ENCODE data around the gene RPS27. TPM values are rescaled to one million over a fixed set of nuclear protein-coding genes. Genes with fewer than 3 reads are reported as not detected.
A peak's percentile ranks its signal among the peaks of the same experiment; 100 is the strongest.

The RPS27 gene
- total RNA-seq, 4 donors from 2014 or later = 990 to 4,016 (median 2,721) TPM

DNA sequence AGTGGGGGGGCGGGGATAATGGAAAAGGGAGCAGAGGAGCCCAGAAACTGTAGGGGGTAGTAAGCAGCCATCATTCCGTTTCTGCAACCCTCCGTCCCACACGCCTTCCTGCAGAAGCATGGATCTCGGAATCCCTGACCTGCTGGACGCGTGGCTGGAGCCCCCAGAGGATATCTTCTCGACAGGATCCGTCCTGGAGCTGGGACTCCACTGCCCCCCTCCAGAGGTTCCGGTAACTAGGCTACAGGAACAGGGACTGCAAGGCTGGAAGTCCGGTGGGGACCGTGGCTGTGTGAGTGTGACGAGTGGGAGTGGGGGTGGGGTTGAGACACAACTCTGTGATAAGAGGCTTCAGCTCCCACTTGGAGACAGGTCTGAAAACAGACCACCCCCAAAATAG, 22.2 kb upstream of the RPS27 start:
- H3K36me3 ChIP-seq = peaks cover 0 to 11% of the 10 kb centered on the region in 2 donors
- H3K27ac ChIP-seq = peak overlapping the region in 3 of 4 donors; percentile 86 to 93 (median 92)
- no peak for ATAC-seq
- no peak for TF ChIP-seq CTCF (IDR thresholded peaks at IDR 0.05)
- TF ChIP-seq POLR2A (IDR thresholded peaks at IDR 0.05) = no peak
- TF ChIP-seq EP300 (IDR thresholded peaks at IDR 0.05) = no peak
- TF ChIP-seq POLR2AphosphoS5 (IDR thresholded peaks at IDR 0.05) = no peak
- no peaks in the 10 kb centered on the region for H3K9me3 ChIP-seq
- peaks cover 0 to 43% (median 21%) of the 10 kb centered on the region in 3 donors for H3K4me1 ChIP-seq
- H3K27me3 ChIP-seq = no peaks in the 10 kb centered on the region
- WGBS, 2 donors (ENCODE audit: low coverage in 1 of 2) = 6 to 18% methylated on average over 3 to 8 of the region's 13 CpGs
- H3K4me3 ChIP-seq = peak overlapping the region; percentile 43 to 64

- Histone ChIP-seq H3K27ac (peak overlapping the region in 1 of 4 donors; percentile 92), H3K4me3 (peak overlapping the region in 1 of 2 donors; percentile 64)
Measured at GRCh38 chr1:153968972-153969371, 21.6 kb upstream of the RPS27 start.

GRCh38 chr1:153970346-153970745, 20.2 kb upstream of the RPS27 start:
- Histone ChIP-seq H3K4me3 (no peak overlapping the region), H3K36me3 (peaks cover 0 to 30% of the 10 kb centered on the region in 2 donors), H3K27ac (no peak overlapping the region), H3K4me1 (peaks cover 0 to 31% (median 14%) of the 10 kb centered on the region in 3 donors), H3K27me3 (no peaks in the 10 kb centered on the region), H3K9me3 (no peaks in the 10 kb centered on the region)
- no peak for ATAC-seq
- TF ChIP-seq POLR2AphosphoS5 (IDR thresholded peaks at IDR 0.05) (no peak), CTCF (IDR thresholded peaks at IDR 0.05) (no peak), EP300 (IDR thresholded peaks at IDR 0.05) (no peak), POLR2A (IDR thresholded peaks at IDR 0.05) (no peak)
- 67 to 81% methylated on average over 1 to 2 of the region's 2 CpGs for whole genome bisulfite sequencing, 2 donors (ENCODE audit: low coverage in 1 of 2)

More at GRCh38 chr1:153968972-153969371, 21.6 kb upstream of the RPS27 start:
- peaks cover 0 to 40% (median 21%) of the 10 kb centered on the region in 3 donors for H3K4me1 ChIP-seq
- no peaks in the 10 kb centered on the region for H3K27me3 ChIP-seq
- H3K9me3 ChIP-seq = no peaks in the 10 kb centered on the region
- H3K36me3 ChIP-seq = peaks cover 0 to 16% of the 10 kb centered on the region in 2 donors
- TF ChIP-seq POLR2AphosphoS5 (IDR thresholded peaks at IDR 0.05) = no peak
- no peak for TF ChIP-seq CTCF (IDR thresholded peaks at IDR 0.05)
- TF ChIP-seq EP300 (IDR thresholded peaks at IDR 0.05) = no peak
- no peak for TF ChIP-seq POLR2A (IDR thresholded peaks at IDR 0.05)
- WGBS, 2 donors (ENCODE audit: low coverage in 1 of 2) = 80% methylated on average over 1 of the region's 2 CpGs; no CpG with 5 or more reads in 1 of the 2 donors
- no peak for ATAC-seq

GRCh38 chr1:153973071-153973470, 17.5 kb upstream of the RPS27 start:
- peaks cover 0 to 31% (median 11%) of the 10 kb centered on the region in 3 donors for H3K4me1 ChIP-seq
- H3K27ac ChIP-seq = no peak overlapping the region
- WGBS, 2 donors (ENCODE audit: low coverage in 1 of 2) = 84 to 90% methylated on average over 1 to 3 of the region's 3 CpGs
- no peak for ATAC-seq
- TF ChIP-seq POLR2A (IDR thresholded peaks at IDR 0.05) = no peak
- no peak for TF ChIP-seq POLR2AphosphoS5 (IDR thresholded peaks at IDR 0.05)
- TF ChIP-seq EP300 (IDR thresholded peaks at IDR 0.05) = no peak
- TF ChIP-seq CTCF (IDR thresholded peaks at IDR 0.05) = no peak
- H3K27me3 ChIP-seq = no peaks in the 10 kb centered on the region
- peaks cover 0 to 39% of the 10 kb centered on the region in 2 donors for H3K36me3 ChIP-seq
- no peaks in the 10 kb centered on the region for H3K9me3 ChIP-seq
- H3K4me3 ChIP-seq = no peak overlapping the region

DNA sequence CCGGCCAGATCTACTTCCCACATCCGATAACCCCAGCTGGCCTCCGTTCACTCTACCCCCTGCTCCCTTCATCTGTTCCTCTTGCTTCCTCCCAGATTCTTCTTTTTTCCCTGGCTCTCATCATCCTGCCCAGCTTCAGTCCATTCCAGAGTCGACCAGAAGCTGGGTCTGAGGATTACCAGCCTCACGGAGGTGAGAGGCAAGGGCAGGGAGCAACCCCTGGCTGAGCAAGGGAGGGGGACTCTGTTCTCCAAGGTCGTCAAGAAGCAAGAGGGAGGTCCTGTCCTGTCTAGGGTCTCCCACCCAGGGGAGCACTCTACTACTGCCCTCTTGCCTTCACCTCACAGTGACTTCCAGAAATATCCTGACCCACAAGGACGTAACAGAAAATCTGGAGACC, 17.0 kb upstream of the RPS27 start:
- Histone ChIP-seq H3K4me3 (no peak overlapping the region), H3K4me1 (peaks cover 0 to 31% (median 7%) of the 10 kb centered on the region in 3 donors), H3K27me3 (no peaks in the 10 kb centered on the region), H3K36me3 (peaks cover 0 to 39% of the 10 kb centered on the region in 2 donors), H3K9me3 (no peaks in the 10 kb centered on the region), H3K27ac (no peak overlapping the region)
- no peak for ATAC-seq
- TF ChIP-seq EP300 (IDR thresholded peaks at IDR 0.05) = no peak
- no peak for TF ChIP-seq POLR2AphosphoS5 (IDR thresholded peaks at IDR 0.05)
- TF ChIP-seq CTCF (IDR thresholded peaks at IDR 0.05) = no peak
- TF ChIP-seq POLR2A (IDR thresholded peaks at IDR 0.05) = no peak
- WGBS, 2 donors (ENCODE audit: low coverage in 1 of 2) = 65% methylated on average over 6 of the region's 7 CpGs; no CpG with 5 or more reads in 1 of the 2 donors

Measured in gastroesophageal sphincter (tissue), 4 donors.